Neural cell (in vitro differentiated cells): ENCODE results near the gene GPR101.

Experiments
- EP300 ChIP-seq: fragments of 450-650 bp; conservative IDR thresholded peaks from 2 replicates; pipeline ENCODE4 v1.6.1; 2014; ENCODE audit warnings: antibody characterized with exemption, mild to moderate bottlenecking, moderate library complexity; ENCODE audit not compliant: poor library complexity, severe bottlenecking
- EZH2 ChIP-seq: fragments of 200-600, 300-800 bp; shearing (Covaris generic), sonication (generic); IDR thresholded peaks from 2 replicates; pipeline ENCODE4 v1.6.1; 2014; ENCODE audit warnings: antibody characterized with exemption, low read length, borderline replicate concordance, mild to moderate bottlenecking; ENCODE audit not compliant: insufficient read depth, poor library complexity, severe bottlenecking
- MXI1 ChIP-seq: fragments of 450-650 bp; conservative IDR thresholded peaks from 2 replicates; pipeline ENCODE4 v1.6.1; 2014; ENCODE audit warnings: antibody characterized with exemption, mild to moderate bottlenecking; ENCODE audit not compliant: poor library complexity, severe bottlenecking
- POLR2AphosphoS5 ChIP-seq: IDR thresholded peaks from 2 replicates; pipeline ENCODE4 v1.6.1; 2012
- RAD21 ChIP-seq: fragments of 450-650 bp; conservative IDR thresholded peaks from 2 replicates; pipeline ENCODE4 v1.6.1; 2014; ENCODE audit warnings: antibody characterized with exemption, mild to moderate bottlenecking, moderate library complexity
- TAF1 ChIP-seq: IDR thresholded peaks from 2 replicates; pipeline ENCODE4 v1.6.1; 2012; ENCODE audit warnings: low read depth
- TF ChIP-seq, protein P1 (sequence below): fragments of 450-650 bp; IDR thresholded peaks from 2 replicates; pipeline ENCODE4 v1.5.1; 2014; ENCODE audit warnings: antibody characterized with exemption, mild to moderate bottlenecking, moderate library complexity; ENCODE audit not compliant: poor library complexity, severe bottlenecking
- TF ChIP-seq, protein P2 (sequence below): IDR thresholded peaks from 2 replicates; pipeline ENCODE4 v1.6.1; 2012; ENCODE audit warnings: borderline replicate concordance

DNA sequence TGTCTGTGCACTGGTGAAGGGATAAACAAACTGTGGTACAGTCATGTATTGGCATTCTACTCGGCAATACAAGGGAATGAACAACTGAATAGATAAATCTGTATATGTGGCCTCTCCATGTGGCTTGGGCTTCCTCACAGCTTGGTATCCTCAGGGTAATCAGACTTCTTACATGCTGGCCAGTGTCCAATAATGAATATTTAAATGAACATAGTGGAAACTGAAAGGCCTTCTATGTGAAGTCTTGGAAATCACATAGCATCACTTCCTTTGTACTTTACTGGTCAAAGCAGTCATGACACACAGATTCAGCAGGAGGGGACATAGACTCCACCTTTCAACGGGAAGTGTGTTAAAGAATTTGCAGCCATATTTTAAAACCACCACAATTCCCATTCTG, 33.4 kb upstream of the GPR101 start:
- TF ChIP-seq, protein P1, sequence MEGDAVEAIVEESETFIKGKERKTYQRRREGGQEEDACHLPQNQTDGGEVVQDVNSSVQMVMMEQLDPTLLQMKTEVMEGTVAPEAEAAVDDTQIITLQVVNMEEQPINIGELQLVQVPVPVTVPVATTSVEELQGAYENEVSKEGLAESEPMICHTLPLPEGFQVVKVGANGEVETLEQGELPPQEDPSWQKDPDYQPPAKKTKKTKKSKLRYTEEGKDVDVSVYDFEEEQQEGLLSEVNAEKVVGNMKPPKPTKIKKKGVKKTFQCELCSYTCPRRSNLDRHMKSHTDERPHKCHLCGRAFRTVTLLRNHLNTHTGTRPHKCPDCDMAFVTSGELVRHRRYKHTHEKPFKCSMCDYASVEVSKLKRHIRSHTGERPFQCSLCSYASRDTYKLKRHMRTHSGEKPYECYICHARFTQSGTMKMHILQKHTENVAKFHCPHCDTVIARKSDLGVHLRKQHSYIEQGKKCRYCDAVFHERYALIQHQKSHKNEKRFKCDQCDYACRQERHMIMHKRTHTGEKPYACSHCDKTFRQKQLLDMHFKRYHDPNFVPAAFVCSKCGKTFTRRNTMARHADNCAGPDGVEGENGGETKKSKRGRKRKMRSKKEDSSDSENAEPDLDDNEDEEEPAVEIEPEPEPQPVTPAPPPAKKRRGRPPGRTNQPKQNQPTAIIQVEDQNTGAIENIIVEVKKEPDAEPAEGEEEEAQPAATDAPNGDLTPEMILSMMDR: no peak
- TF ChIP-seq, protein P2, sequence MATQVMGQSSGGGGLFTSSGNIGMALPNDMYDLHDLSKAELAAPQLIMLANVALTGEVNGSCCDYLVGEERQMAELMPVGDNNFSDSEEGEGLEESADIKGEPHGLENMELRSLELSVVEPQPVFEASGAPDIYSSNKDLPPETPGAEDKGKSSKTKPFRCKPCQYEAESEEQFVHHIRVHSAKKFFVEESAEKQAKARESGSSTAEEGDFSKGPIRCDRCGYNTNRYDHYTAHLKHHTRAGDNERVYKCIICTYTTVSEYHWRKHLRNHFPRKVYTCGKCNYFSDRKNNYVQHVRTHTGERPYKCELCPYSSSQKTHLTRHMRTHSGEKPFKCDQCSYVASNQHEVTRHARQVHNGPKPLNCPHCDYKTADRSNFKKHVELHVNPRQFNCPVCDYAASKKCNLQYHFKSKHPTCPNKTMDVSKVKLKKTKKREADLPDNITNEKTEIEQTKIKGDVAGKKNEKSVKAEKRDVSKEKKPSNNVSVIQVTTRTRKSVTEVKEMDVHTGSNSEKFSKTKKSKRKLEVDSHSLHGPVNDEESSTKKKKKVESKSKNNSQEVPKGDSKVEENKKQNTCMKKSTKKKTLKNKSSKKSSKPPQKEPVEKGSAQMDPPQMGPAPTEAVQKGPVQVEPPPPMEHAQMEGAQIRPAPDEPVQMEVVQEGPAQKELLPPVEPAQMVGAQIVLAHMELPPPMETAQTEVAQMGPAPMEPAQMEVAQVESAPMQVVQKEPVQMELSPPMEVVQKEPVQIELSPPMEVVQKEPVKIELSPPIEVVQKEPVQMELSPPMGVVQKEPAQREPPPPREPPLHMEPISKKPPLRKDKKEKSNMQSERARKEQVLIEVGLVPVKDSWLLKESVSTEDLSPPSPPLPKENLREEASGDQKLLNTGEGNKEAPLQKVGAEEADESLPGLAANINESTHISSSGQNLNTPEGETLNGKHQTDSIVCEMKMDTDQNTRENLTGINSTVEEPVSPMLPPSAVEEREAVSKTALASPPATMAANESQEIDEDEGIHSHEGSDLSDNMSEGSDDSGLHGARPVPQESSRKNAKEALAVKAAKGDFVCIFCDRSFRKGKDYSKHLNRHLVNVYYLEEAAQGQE: no peak
- TF ChIP-seq EP300: no peak
- TF ChIP-seq EZH2: no peak
- no peak for TF ChIP-seq POLR2AphosphoS5
- no peak for TF ChIP-seq MXI1
- no peak for TF ChIP-seq TAF1
- TF ChIP-seq RAD21: no peak
